K562 (cell line): ENCODE measurements around the gene CMBL. TPM values are rescaled to one million over a fixed set of nuclear protein-coding genes. Genes with fewer than 3 reads are reported as not detected.

ENCODE experiments used
- BRF1 ChIP-seq: IDR thresholded peaks from 3 replicates; pipeline ENCODE4 v1.6.1; 2011; ENCODE audit warnings: borderline replicate concordance, mild to moderate bottlenecking; ENCODE audit not compliant: insufficient read length; ENCODE audit errors: extremely low read depth
- CBX1 ChIP-seq: sonication (generic); IDR thresholded peaks from 2 replicates; pipeline ENCODE4 v1.6.1; 2016; ENCODE audit warnings: antibody characterized with exemption, low read depth, mild to moderate bottlenecking
- CREB5 ChIP-seq: fragments of 250-450 bp; sonication (Bioruptor Pico); IDR thresholded peaks from 2 replicates; pipeline ENCODE4 v1.5.0; 2020; ENCODE audit warnings: mild to moderate bottlenecking
- DPF2 ChIP-seq: fragments of 450-650 bp; IDR thresholded peaks from 2 replicates; pipeline ENCODE4 v1.6.1; 2016
- KDM4B ChIP-seq, 2 experiments: fragments of 450-650 bp in 1 of 2; sonication (generic) in 1 of 2; IDR thresholded peaks; 2 replicates each; pipeline ENCODE4 v1.6.1; 2016 to 2017; ENCODE audit warnings: borderline replicate concordance in 2 of 2, antibody characterized with exemption in 1 of 2, low read depth in 1 of 2, mild to moderate bottlenecking in 1 of 2
- L3MBTL2 ChIP-seq: fragments of 450-650 bp; IDR thresholded peaks from 2 replicates; pipeline ENCODE4 v1.6.1; 2016; ENCODE audit warnings: mild to moderate bottlenecking, moderate library complexity
- MLX ChIP-seq, 2 experiments: fragments of 450-650 bp in 1 of 2; sonication (generic) in 1 of 2; formaldehyde crosslinking; conservative IDR thresholded peaks; 2 replicates each; pipeline versions ENCODE4 v1.4.0 to v1.8.1; 2020 to 2022; ENCODE audit warnings: mild to moderate bottlenecking in 1 of 2, missing genetic modification reagents in 1 of 2
- NCOA2 ChIP-seq, 2 experiments: fragments of 450-650 bp; IDR thresholded peaks; 2 replicates each; pipeline ENCODE4 v1.6.1; 2018; ENCODE audit warnings: mild to moderate bottlenecking in 2 of 2, moderate library complexity in 1 of 2; ENCODE audit not compliant: partially characterized antibody in 2 of 2
- NR1H2 ChIP-seq: sonication (generic); formaldehyde crosslinking; IDR thresholded peaks from 2 replicates; pipeline ENCODE4 v1.4.0; 2020; ENCODE audit warnings: mild to moderate bottlenecking, missing genetic modification reagents
- PPARD ChIP-seq: fragments of 250-450 bp; sonication (Bioruptor Pico); IDR thresholded peaks from 2 replicates; pipeline ENCODE4 v1.8.0; 2022; ENCODE audit warnings: inconsistent platforms, mild to moderate bottlenecking, moderate library complexity
- PRMT5 ChIP-seq: sonication (generic); formaldehyde crosslinking; IDR thresholded peaks from 2 replicates; pipeline ENCODE4 v1.5.0; 2020; ENCODE audit warnings: missing genetic modification reagents
- RNF219 ChIP-seq: fragments of 250-450 bp; sonication (Bioruptor Pico); IDR thresholded peaks from 2 replicates; pipeline ENCODE4 v1.5.0; 2022; ENCODE audit warnings: mild to moderate bottlenecking
- SIN3A ChIP-seq, 2 experiments: fragments of 150-350 bp in 1 of 2; IDR thresholded peaks; 2 replicates each; pipeline ENCODE4 v1.6.1; 2011 to 2016; ENCODE audit warnings: borderline replicate concordance in 2 of 2, low read depth in 2 of 2, low read length in 2 of 2, mild to moderate bottlenecking in 2 of 2, moderate library complexity in 2 of 2; ENCODE audit not compliant: control insufficient read depth in 1 of 2
- TAF9B ChIP-seq: fragments of 450-650 bp; IDR thresholded peaks from 2 replicates; pipeline ENCODE4 v1.6.1; 2018; ENCODE audit warnings: mild to moderate bottlenecking; ENCODE audit not compliant: partially characterized antibody
- TOE1 ChIP-seq, 2 experiments: fragments of 450-650 bp in 1 of 2; sonication (generic) in 1 of 2; formaldehyde crosslinking in 1 of 2; IDR thresholded peaks; 2 replicates each; pipeline versions ENCODE4 v1.7.1 to v1.8.0; 2016 to 2022; ENCODE audit warnings: borderline replicate concordance in 2 of 2, mild to moderate bottlenecking in 2 of 2, antibody characterized with exemption in 1 of 2, inconsistent platforms in 1 of 2, low read depth in 1 of 2, missing genetic modification reagents in 1 of 2, moderate library complexity in 1 of 2
- TRIM25 ChIP-seq: fragments of 450-650 bp; IDR thresholded peaks from 2 replicates; pipeline ENCODE4 v1.7.0; 2016; ENCODE audit warnings: borderline replicate concordance
- YY1 ChIP-seq, 3 experiments: IDR thresholded peaks; 2 replicates each; pipeline ENCODE4 v1.6.1; 2011; ENCODE audit warnings: low read length in 2 of 3, mild to moderate bottlenecking in 2 of 3, moderate library complexity in 2 of 3, borderline replicate concordance in 1 of 3, control low read depth in 1 of 3, low read depth in 1 of 3; ENCODE audit not compliant: insufficient read depth in 3 of 3, insufficient replicate concordance in 2 of 3, control insufficient read depth in 1 of 3, insufficient read length in 1 of 3; ENCODE audit errors: extremely low read depth in 1 of 3
- ZNF121 ChIP-seq: sonication (generic); formaldehyde crosslinking; conservative IDR thresholded peaks from 2 replicates; pipeline ENCODE4 v1.8.0; 2022; ENCODE audit warnings: missing genetic modification reagents
- ZZZ3 ChIP-seq: fragments of 450-650 bp; IDR thresholded peaks from 2 replicates; pipeline ENCODE4 v1.6.1; 2016; ENCODE audit warnings: antibody characterized with exemption, mild to moderate bottlenecking, moderate library complexity
- polyA plus RNA-seq, 8 experiments: library from polyadenylated mRNA; depleted of rRNA in 4 of 8; stranded (reverse) in 5 of 8; unstranded in 3 of 8; fragments of >200 nt; fragmentation: Nextera tagmentation in 2 of 8; fragmentation: Illumina TruSeq in 1 of 8; extraction: Ambion mirVana in 2 of 8; extraction: Trizol in 1 of 8; gene quantifications; 2 replicates each; pipeline versions ENCODE4 v1.2.1 to v1.2.3, GENCODE V29; 2011 to 2014; ENCODE audit warnings: inconsistent platforms in 1 of 8, missing spikeins in 1 of 8
- total RNA-seq, 7 experiments: library from RNA; depleted of rRNA in 6 of 7; stranded (reverse); fragments of >200 nt in 6 of 7; fragmentation: Illumina TruSeq in 2 of 7; extraction: Trizol in 2 of 7; gene quantifications; 2 replicates each; pipeline versions ENCODE4 v1.2.1 to v1.2.3, GENCODE V29; 2011 to 2021; ENCODE audit warnings: low replicate concordance in 1 of 7

The CMBL gene
- total and polyA plus RNA-seq, 9 of the 15 experiments (the other 6 are each of a cell fraction or from before 2014, with no cell fraction given), result 22.6 to 192 (median 71.1) TPM

DNA sequence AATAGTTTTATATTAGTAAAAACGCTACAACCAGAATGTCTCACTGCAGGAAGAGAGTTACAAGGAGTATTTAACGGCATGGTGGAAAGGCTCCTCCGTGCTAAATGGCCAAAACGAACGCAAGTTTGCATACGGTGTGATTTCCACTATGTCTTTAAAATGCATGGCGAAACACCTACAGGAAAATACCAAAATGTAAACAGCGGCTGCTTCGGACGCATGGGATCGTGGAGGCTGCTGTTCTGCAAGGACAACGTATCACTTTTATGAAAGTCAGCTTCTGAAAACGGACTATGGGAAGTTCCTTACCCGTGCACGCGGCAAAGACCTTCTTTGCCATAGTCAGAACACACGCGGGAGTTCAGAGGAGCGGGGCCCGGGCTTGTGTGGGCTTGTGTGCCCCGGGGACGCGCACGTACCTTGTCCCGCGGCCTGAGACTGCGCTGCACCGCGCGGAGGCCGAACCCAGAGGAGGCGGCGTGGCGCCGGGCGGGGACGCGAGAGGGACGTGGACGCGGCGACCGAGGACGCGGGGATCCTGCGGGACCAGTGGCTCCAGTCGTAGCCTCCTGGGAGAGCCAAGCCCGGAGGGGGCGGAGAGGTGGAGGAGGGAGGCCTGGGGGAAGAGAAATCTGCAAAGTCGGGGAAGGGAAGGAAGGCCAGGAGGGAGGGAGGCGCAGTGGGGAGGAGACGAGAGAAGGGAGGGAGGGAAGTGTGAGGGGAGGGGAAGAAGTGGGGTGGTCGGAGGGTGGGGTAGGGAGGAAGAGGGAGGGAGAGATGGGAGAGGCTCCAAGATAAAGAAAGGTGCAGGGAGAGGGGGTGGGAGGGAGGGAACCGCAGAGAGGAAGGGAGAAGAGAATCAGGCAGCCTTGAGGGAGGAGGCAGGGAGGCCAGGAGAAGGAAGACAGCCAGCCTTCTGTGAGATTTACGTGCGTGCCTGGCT lies at the start of gene CMBL (continued):
- peak; percentile 56 for TF ChIP-seq TAF9B
- TF ChIP-seq PPARD (CRISPR knock-in tag), result no peak
- TF ChIP-seq SIN3A (IDR thresholded peaks at IDR 0.05; ENCODE audit: borderline replicate concordance in 2 of 2, control insufficient read depth in 1 of 2, low read depth in 2 of 2, low read length in 2 of 2), result peak; percentile 55 to 74; a peak in 3 of 4 replicates
- 0 out of 2 replicates have a peak, but pooled peaks have one; percentile 77 for TF ChIP-seq CBX1
- no peak for TF ChIP-seq NCOA2 (IDR thresholded peaks at IDR 0.05; ENCODE audit: partially characterized antibody in 2 of 2)
- TF ChIP-seq TOE1 (IDR thresholded peaks at IDR 0.05; ENCODE audit: borderline replicate concordance), result peak; percentile 58
- no peak for TF ChIP-seq TOE1 (CRISPR knock-in tag; IDR thresholded peaks at IDR 0.05; ENCODE audit: borderline replicate concordance, low read depth)
- TF ChIP-seq RNF219, result no peak
- TF ChIP-seq NR1H2, result no peak
- TF ChIP-seq L3MBTL2, result peak; percentile 83
- TF ChIP-seq KDM4B (IDR thresholded peaks at IDR 0.05; ENCODE audit: borderline replicate concordance in 2 of 2, low read depth in 1 of 2), result no peak
- TF ChIP-seq ZZZ3, result no peak
- TF ChIP-seq CREB5 (CRISPR knock-in tag), result no peak
- TF ChIP-seq TRIM25, result no peak
- TF ChIP-seq ZNF121 (CRISPR knock-in tag), result no peak
- peak; percentile 70; the same call in 1 of the 2 replicates for TF ChIP-seq DPF2
- no peak for TF ChIP-seq PRMT5 (CRISPR knock-in tag)
- TF ChIP-seq YY1 (IDR thresholded peaks at IDR 0.05; ENCODE audit: borderline replicate concordance in 1 of 3, control insufficient read depth in 1 of 3, extremely low read depth in 1 of 3, insufficient read depth in 3 of 3, insufficient read length in 1 of 3, insufficient replicate concordance in 2 of 3, low read depth in 1 of 3, low read length in 2 of 3), result no peak
- TF ChIP-seq MLX (CRISPR knock-in tag; conservative IDR thresholded peaks at IDR 0.05), result no peak
- TF ChIP-seq BRF1, result no peak
